IMR-90 (cell line): ENCODE measurements around the gene PCBP3.

ENCODE experiments used
- BHLHE40 ChIP-seq: fragments of 150-350 bp; IDR thresholded peaks from 2 replicates; pipeline ENCODE4 v1.6.1; 2016; ENCODE audit warnings: mild to moderate bottlenecking, low read depth, low read length
- POLR2A ChIP-seq: IDR thresholded peaks from 2 replicates; pipeline ENCODE4 v1.6.1; 2012; ENCODE audit warnings: mild to moderate bottlenecking, low read depth, low read length
- RFX5 ChIP-seq: IDR thresholded peaks from 2 replicates; pipeline ENCODE4 v1.8.0; 2012; ENCODE audit warnings: low read depth, mild to moderate bottlenecking, low read length, moderate library complexity
- TF ChIP-seq, protein P1 (sequence below): conservative IDR thresholded peaks from 2 replicates; pipeline ENCODE4 v1.5.1; 2012; ENCODE audit warnings: mild to moderate bottlenecking, low read depth, low read length, improper control_type of control experiment
- TF ChIP-seq, protein P2 (sequence below): fragments of 150-350 bp; IDR thresholded peaks from 2 replicates; pipeline ENCODE4 v1.6.1; 2016; ENCODE audit warnings: low read depth, mild to moderate bottlenecking, low read length, moderate library complexity, borderline replicate concordance

DNA sequence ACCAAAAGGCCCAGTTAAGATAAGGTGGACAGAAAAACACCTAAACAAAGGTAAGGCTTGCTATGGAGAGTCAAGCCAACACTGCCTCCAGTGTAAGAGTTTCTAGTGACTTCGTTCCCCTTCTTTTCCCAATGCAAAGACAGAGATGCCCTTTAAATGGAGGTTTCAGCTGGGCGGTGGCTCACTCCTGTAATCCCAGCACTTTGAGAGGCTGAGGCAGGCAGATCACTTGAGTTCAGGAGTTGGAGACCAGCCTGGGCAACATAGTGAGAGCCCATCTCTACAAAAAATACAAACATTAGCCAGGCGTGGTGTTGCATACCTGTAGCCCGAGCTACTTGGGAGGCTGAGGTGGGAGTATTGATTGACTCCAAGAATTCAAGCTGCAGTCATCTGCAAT, 314.0 kb downstream of the PCBP3 start:
- TF ChIP-seq, protein P1, sequence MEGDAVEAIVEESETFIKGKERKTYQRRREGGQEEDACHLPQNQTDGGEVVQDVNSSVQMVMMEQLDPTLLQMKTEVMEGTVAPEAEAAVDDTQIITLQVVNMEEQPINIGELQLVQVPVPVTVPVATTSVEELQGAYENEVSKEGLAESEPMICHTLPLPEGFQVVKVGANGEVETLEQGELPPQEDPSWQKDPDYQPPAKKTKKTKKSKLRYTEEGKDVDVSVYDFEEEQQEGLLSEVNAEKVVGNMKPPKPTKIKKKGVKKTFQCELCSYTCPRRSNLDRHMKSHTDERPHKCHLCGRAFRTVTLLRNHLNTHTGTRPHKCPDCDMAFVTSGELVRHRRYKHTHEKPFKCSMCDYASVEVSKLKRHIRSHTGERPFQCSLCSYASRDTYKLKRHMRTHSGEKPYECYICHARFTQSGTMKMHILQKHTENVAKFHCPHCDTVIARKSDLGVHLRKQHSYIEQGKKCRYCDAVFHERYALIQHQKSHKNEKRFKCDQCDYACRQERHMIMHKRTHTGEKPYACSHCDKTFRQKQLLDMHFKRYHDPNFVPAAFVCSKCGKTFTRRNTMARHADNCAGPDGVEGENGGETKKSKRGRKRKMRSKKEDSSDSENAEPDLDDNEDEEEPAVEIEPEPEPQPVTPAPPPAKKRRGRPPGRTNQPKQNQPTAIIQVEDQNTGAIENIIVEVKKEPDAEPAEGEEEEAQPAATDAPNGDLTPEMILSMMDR, result no peak
- no peak for TF ChIP-seq POLR2A
- TF ChIP-seq, protein P2, sequence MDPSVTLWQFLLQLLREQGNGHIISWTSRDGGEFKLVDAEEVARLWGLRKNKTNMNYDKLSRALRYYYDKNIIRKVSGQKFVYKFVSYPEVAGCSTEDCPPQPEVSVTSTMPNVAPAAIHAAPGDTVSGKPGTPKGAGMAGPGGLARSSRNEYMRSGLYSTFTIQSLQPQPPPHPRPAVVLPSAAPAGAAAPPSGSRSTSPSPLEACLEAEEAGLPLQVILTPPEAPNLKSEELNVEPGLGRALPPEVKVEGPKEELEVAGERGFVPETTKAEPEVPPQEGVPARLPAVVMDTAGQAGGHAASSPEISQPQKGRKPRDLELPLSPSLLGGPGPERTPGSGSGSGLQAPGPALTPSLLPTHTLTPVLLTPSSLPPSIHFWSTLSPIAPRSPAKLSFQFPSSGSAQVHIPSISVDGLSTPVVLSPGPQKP, result no peak
- no peak for TF ChIP-seq BHLHE40
- no peak for TF ChIP-seq RFX5
